Panc1 (cell line): ENCODE data around the gene C9orf78.
"Not testable (repeated sequence)": the region's sequence is repeated elsewhere in the genome, so short reads cannot be mapped to it uniquely, and the experiment has no call there.

Source experiments
- CTCF ChIP-seq: fragments of 450-650 bp; IDR thresholded peaks from 2 replicates; pipeline ENCODE4 v1.5.1; 2017; ENCODE audit warnings: mild to moderate bottlenecking
- POLR2AphosphoS5 ChIP-seq: IDR thresholded peaks from 2 replicates; pipeline ENCODE4 v1.6.1; 2012; ENCODE audit warnings: mild to moderate bottlenecking, low read depth, low read length, moderate library complexity
- SIN3A ChIP-seq: IDR thresholded peaks from 2 replicates; pipeline ENCODE4 v1.6.1; 2012; ENCODE audit warnings: low read depth, mild to moderate bottlenecking, low read length, moderate library complexity, borderline replicate concordance; ENCODE audit not compliant: insufficient read depth

- TF ChIP-seq POLR2AphosphoS5, SIN3A, CTCF: not testable (repeated sequence)
Observed at GRCh38 chr9:129796029-129796428, 39.0 kb downstream of the C9orf78 start.
